Ramos (cell line): ENCODE data around the gene PRM1.

Experiments
- in situ Hi-C: fragments of 300-500 bp; cut with MboI; formaldehyde crosslinking; loops from one replicate; pipeline ENCODE4 v1.14.3; 2022; ENCODE audit warnings: low sequenced_read_pairs; ENCODE audit not compliant: unreplicated experiment

PRM1 gene

DNA sequence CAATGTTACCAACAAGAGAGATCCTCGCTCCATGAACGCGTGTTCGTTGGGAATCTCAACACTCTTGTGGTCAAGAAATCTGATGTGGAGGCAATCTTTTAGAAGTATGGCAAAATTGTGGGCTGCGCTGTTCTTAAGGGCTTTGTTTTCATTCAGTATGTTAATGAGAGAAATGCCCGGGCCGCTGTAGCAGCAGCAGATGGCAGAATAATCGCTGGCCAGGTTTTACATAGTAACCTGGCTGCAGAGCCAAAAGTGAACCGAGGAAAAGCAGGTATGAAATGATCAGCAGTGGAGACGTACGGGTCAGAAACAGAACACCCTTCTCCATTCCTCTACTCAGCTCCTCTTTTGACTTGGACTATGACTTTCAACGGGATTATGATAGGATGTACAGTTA, 38.5 kb downstream of the PRM1 start:
- in situ Hi-C loops, result no loop called here

DNA sequence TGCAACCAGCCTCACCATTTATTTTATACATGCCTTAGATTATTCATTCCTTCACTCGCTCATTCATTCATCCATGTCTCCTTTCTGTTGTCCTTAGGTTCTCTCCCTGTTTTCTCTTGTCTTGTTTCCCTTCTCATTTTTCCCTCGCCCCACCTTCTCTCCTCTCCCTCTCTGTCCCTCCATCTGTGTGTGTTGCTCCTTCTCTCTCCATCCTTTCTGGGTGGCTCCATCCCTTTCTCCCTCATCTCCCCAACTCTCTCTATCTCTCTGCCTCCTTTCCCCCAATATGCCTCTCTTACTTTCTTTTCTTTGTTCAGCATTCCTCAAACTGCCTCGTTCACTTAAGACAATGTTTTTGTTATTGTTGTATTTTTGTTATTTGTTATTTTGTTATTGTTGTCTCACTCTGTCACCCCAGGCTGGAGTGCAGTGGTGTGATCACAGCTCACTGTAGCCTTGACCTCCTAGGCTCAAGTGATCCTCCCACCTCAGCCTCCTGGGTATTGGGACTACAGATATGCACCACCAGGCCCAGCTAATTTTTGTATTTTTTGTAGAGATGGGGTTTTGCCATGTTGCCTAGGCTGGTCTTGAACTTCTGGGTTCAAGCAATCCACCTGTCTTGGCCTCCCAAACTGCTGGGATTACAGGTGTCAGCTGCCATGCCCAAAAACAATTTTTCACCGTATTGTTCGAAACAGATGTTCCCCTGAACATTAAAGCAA, 39.5 kb downstream of the PRM1 start:
- in situ Hi-C loops, result no loop called here

- in situ Hi-C loops, result no loop called here
Observed at GRCh38 chr16:11240636-11241473, 40.3 kb downstream of the PRM1 start.

GRCh38 chr16:11239644-11240632, 41.2 kb downstream of the PRM1 start:
- in situ Hi-C loops, result no loop called here

DNA sequence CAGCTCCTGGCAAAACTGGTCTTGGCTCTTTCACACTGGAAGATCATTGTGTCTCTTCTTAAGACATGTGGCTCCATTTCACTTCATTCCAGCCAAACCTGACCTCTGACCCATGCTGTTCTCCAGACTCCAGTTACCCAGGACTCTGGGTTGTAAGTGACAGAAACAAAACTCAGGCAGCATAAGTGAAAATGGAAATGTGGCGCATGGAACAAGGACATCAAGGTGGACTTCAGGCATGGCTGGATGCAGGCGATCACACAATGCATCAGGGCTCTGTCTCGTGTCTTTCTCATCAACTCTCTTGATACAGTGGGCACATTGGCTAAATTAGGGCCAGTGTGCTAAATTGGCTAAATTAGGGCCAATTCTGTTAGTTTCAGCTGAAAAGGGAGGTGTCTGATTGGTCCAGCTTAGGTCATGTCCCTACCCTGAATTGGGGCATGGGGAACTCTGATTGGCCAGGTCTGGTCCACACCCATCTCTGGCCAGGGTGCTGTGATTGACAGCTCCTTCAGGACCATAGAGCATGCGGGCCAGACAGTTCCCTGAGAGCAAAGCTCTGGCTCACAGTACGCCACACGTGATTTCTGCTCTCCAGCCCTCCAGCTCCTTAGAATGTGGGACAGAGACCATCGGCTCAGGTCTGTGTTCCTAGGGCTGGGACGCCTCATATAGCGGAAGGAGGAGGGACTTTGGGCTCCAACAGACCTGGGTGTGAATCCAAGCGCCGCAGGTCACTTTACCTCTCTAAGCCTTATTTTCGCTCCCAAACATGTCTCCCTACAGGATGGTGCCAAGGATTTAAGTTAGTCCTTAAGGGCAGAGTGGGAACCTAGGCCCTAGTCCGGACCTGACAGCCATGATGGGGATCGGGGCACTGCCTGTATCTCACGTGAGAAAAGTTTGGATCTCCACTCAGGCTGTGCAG, 42.6 kb downstream of the PRM1 start:
- in situ Hi-C loops, result no loop called here

DNA sequence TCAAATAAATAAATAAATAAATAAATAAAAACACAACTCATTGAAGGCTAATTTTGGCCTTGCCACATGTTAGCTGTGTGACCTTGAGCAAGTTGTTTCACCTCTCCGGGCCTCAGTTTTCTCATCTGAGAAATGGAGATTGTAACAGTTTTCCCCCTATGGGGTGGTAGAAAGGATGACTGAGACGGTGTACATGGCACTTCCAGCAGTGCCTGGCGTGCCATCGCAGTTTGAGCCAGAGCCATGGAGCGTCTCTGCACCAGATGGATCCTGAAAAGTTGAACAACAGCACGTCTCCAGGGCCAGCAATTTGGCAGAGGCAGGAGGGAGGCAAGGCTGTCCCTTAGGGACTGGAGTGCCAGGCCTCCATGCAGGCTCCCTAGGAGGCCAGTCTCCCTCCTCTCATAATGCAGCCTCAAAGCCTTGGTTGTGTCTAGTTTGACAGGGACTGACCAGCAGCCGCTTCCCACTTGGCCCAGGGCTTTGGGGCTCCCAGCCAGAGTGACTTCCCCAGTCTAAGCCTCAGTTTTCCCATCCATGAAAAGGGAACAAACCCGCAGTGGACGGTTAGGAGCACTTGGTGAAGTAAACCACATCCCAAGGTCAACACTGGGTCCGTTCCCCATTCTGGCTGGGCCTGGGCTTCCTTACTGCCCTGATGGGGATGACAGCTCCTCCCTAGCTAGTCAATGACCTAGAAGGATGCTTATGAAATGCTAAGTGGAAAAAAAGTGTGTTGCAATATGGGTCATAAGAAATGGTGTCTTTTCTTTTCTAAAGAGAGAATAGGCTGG, 44.5 kb downstream of the PRM1 start:
- in situ Hi-C loops, result no loop called here

DNA sequence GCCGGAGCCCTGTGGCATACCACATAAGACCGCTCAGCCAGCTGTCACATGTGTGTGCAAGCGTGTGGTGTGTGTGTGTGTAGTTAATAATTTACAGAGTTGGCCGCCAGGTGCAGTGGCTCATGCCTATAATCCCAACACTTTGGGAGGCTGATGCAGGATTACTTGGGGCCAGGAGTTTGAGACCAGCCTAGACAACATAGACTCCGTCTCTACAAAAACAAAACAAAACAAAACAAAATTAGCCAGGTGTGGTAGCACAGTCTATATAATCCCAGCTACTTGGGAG, 45.5 kb downstream of the PRM1 start:
- in situ Hi-C loops, result no loop called here

- in situ Hi-C loops, result no loop called here
Observed at GRCh38 chr16:11234884-11235702, 46.0 kb downstream of the PRM1 start.

DNA sequence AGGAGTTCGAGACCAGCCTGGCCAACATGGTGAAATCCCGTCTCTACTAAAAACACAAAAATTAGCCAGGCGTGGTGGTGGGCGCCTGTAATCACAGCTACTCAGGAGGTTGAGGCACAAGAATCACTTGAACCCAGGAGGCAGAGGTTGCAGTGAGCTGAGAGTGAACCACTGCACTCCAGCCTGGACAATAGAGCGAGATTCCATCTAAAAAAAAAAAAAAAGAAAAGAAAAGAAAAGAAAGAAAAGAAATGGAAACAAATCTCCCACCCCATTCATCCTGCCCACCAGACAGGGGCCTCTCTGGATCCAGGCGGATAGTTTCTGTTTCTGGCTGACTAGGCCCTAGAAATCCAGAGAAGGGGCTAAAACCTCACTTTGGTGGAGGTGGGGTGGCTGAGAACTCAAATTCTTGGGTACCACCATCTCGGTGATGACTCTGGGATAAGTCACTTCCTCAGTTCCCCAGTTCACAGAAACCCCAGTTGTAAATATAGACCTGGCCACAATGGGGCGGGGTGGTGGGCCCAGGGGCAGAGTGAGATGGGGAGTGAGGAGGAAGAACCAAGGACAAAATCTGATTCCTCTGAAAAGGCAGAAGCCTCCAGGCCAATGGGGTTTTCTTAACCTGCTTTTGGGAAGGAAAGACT, 47.3 kb downstream of the PRM1 start:
- in situ Hi-C loops, result no loop called here

- in situ Hi-C loops, result no loop called here
Observed at GRCh38 chr16:11232852-11233726, 48.0 kb downstream of the PRM1 start.

DNA sequence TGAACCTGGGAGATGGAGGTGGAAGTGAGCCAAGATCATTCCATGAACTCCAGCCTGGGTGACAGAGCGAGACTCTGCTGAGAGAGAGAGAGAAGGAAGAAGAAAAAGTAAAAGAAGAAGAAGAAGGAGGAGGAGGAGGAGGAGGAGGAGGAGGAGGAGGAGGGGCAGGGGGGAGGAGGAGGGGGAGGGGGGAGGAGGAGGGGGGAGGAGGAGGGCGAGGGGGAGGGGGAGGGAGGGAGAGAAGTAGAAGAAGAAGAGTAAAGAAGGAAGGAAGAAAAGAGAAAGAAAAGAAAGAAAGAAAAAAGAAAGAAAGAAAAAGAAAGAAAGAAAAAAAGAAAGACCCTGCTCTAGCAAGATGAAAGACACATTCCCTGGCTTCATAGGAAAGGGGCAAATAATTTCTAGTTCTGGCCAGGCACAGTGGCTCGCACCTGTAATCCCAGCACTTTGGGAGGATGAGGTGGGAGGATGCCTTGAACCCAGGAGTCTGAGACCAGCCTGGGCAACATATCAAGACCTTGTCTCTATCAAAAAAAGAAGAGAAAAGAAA, 48.8 kb downstream of the PRM1 start:
- in situ Hi-C loops, result no loop called here

GRCh38 chr16:11231367-11231970, 49.7 kb downstream of the PRM1 start:
- in situ Hi-C loops, result no loop called here
